ENCODE data around the gene FUOM. TPM values are rescaled to one million over a fixed set of nuclear protein-coding genes. Genes with fewer than 3 reads are reported as not detected.

The FUOM gene
- total RNA-seq, 3 donors from 2014 or later = 13.8 to 31.5 (median 31.2) TPM

GRCh38 chr10:133391761-133392518 is 34.1 kb upstream of the FUOM start:
- H3K36me3 ChIP-seq = no peaks in the 10 kb centered on the region
- no peak overlapping the region for H3K27ac ChIP-seq
- TF ChIP-seq, protein P1, sequence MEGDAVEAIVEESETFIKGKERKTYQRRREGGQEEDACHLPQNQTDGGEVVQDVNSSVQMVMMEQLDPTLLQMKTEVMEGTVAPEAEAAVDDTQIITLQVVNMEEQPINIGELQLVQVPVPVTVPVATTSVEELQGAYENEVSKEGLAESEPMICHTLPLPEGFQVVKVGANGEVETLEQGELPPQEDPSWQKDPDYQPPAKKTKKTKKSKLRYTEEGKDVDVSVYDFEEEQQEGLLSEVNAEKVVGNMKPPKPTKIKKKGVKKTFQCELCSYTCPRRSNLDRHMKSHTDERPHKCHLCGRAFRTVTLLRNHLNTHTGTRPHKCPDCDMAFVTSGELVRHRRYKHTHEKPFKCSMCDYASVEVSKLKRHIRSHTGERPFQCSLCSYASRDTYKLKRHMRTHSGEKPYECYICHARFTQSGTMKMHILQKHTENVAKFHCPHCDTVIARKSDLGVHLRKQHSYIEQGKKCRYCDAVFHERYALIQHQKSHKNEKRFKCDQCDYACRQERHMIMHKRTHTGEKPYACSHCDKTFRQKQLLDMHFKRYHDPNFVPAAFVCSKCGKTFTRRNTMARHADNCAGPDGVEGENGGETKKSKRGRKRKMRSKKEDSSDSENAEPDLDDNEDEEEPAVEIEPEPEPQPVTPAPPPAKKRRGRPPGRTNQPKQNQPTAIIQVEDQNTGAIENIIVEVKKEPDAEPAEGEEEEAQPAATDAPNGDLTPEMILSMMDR (IDR thresholded peaks at IDR 0.05) = no peak
- TF ChIP-seq POLR2A (IDR thresholded peaks at IDR 0.05) (no peak), POLR2AphosphoS5 (IDR thresholded peaks at IDR 0.05) (no peak)
- DNase-seq (ENCODE audit: low spot score in 2 of 2) = no peak
- peaks cover 3 to 8% of the 10 kb centered on the region in 2 donors for H3K4me1 ChIP-seq
- no peaks in the 10 kb centered on the region for H3K27me3 ChIP-seq
- H3K4me3 ChIP-seq = no peak overlapping the region
- intact Hi-C loops (cut with DNase I; ENCODE audit: low total_unique reads) = no loop called here
- H3K9me3 ChIP-seq = no peaks in the 10 kb centered on the region

DNA sequence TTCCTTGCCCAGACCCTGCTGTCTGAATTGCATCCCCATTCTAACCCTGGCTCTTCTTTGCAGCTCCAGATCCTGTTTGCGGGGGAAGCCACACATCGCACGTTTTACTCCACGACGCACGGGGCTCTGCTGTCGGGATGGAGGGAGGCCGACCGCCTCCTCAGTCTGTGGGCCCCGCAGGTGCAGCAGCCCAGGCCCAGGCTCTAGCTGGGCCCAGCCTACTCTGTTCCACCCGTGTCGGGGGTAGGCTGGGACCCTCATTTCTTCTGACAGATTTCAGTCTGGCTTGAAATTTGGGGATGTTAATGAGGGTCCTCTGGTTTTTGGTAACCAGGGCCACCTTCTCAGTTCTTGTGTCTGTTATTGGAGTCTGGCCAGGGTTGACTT is 33.4 kb upstream of the FUOM start:
- TF ChIP-seq POLR2AphosphoS5 (IDR thresholded peaks at IDR 0.05) = no peak
- TF ChIP-seq, protein P1 (IDR thresholded peaks at IDR 0.05) = no peak
- TF ChIP-seq POLR2A (IDR thresholded peaks at IDR 0.05) = no peak
- no peak for DNase-seq (ENCODE audit: low spot score in 2 of 2)
- H3K4me3 ChIP-seq = no peak overlapping the region
- H3K9me3 ChIP-seq = no peaks in the 10 kb centered on the region
- no peak overlapping the region for H3K27ac ChIP-seq
- no peaks in the 10 kb centered on the region for H3K27me3 ChIP-seq
- peaks cover 3 to 8% of the 10 kb centered on the region in 2 donors for H3K4me1 ChIP-seq
- H3K36me3 ChIP-seq = no peaks in the 10 kb centered on the region
- intact Hi-C loops (cut with DNase I; ENCODE audit: low total_unique reads) = no loop called here

DNA sequence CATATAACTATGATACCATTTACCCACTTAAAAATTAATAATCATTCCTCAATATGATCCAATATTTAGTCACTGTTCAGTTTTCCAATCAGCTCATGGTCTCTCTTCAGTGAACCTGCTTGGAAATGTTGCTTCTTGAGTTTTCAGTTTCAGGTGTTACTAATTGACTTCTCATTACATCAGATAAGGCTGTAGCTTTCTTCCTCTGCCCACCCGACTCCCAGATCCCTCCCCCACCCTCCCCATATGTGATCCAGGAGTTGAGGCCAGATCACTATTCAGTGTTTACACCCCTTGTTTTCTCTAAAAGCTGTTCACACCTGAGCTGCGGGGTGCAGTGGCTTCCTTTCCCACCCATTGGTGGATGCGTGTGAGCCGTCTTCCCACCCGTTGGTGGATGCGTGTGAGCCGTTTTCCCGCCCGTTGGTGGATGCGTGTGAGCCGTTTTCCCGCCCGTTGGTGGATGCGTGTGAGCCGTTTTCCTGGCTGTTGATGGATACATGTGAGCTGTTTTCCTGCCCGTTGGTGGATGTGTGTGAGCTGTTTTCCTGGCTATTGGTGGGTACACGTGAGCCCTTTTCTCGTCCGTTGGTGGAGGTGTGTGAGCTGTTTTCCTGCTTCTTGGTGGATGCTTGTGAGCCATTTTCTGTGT is 32.9 kb upstream of the FUOM start:
- Histone ChIP-seq H3K4me3 (no peak overlapping the region), H3K9me3 (no peaks in the 10 kb centered on the region), H3K4me1 (peaks cover 3 to 8% of the 10 kb centered on the region in 2 donors), H3K27ac (no peak overlapping the region), H3K27me3 (no peaks in the 10 kb centered on the region), H3K36me3 (no peaks in the 10 kb centered on the region)
- TF ChIP-seq, protein P1 (IDR thresholded peaks at IDR 0.05) = no peak
- TF ChIP-seq POLR2A (IDR thresholded peaks at IDR 0.05) = no peak
- no peak for TF ChIP-seq POLR2AphosphoS5 (IDR thresholded peaks at IDR 0.05)
- intact Hi-C loops (cut with DNase I; ENCODE audit: low total_unique reads) = loop anchor here (1.0 kb wide), 1 partner anchor 19 kb away; no protein-coding TSS in a partner anchor
- DNase-seq (ENCODE audit: low spot score in 2 of 2) = no peak

DNA sequence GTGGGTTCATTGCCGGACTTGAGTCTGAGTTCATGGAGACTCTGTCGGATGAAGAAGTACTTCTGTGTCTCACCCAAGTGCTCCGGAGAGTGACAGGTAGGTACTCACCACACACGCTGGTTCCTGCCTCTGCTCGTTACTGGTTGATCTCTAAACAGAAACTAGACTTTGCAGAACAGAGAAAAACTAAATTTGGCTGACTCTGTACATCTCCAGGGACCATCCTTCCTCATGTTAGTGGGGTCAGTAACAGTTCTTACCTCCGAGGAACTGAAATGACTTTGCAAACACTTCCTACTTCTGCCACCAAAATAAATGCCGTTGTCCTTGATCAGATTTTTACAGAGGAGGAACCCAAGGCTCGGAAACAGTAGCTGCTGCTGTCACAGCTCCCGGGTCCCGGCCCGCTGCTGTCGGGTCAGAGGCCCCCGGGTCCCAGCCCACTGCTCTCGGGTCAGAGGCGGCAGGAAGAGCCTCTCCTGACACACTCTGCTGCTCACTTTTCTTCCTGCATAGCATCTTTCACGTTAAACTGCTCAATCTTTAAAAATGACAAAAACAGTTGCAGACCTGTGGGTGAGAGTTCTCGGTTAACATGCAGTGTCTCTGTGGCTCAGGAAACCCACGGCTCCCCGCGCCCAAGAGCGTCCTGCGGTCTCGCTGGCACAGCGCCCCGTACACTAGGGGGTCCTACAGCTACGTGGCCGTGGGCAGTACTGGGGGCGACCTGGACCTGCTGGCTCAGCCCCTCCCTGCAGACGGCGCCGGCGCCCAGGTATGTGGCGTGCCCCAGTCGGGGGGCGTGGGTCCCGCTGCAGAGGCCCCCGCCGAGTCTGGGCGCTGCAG is 31.4 kb upstream of the FUOM start:
- intact Hi-C loops (cut with DNase I; ENCODE audit: low total_unique reads) = no loop called here
- Histone ChIP-seq H3K4me1 (no peaks in the 10 kb centered on the region), H3K27ac (no peak overlapping the region), H3K36me3 (no peaks in the 10 kb centered on the region), H3K4me3 (peak overlapping the region in 1 of 3 donors; percentile 7), H3K27me3 (no peaks in the 10 kb centered on the region), H3K9me3 (no peaks in the 10 kb centered on the region)
- TF ChIP-seq, protein P1 (IDR thresholded peaks at IDR 0.05) = no peak
- TF ChIP-seq POLR2A (IDR thresholded peaks at IDR 0.05) = no peak
- TF ChIP-seq POLR2AphosphoS5 (IDR thresholded peaks at IDR 0.05) = no peak
- no peak for DNase-seq (ENCODE audit: low spot score in 2 of 2)
